Spinal cord (tissue), 10 donors: ENCODE results near the gene SPAG4. TPM values are rescaled to one million over a fixed set of nuclear protein-coding genes. Genes with fewer than 3 reads are reported as not detected.

Source experiments
- DNase-seq, 6 donors: peaks; one replicate each; pipeline versions ENCODE4 v3.0.0 to v3.0.0-alpha.2; 2013 to 2015; ENCODE audit warnings: low spot score in 6 of 6, low read depth in 4 of 6
- H3K27ac ChIP-seq: one replicate; pipeline ENCODE4 v1.5.1; 2013; ENCODE audit warnings: low read depth, low read length, control low read depth
- H3K27me3 ChIP-seq: one replicate; pipeline ENCODE4 v1.6.1; 2013; ENCODE audit warnings: low read length; ENCODE audit not compliant: control insufficient read depth, insufficient read depth
- H3K36me3 ChIP-seq: one replicate; pipeline ENCODE4 v1.6.1; 2013; ENCODE audit warnings: low read length; ENCODE audit not compliant: control insufficient read depth, insufficient read depth
- H3K4me1 ChIP-seq: one replicate; pipeline ENCODE4 v1.6.1; 2013; ENCODE audit warnings: low read length; ENCODE audit not compliant: control insufficient read depth, insufficient read depth
- H3K4me3 ChIP-seq: one replicate; pipeline ENCODE4 v1.5.1; 2013; ENCODE audit warnings: low read depth, low read length, control low read depth
- H3K9me3 ChIP-seq: one replicate; pipeline ENCODE4 v1.6.1; 2013; ENCODE audit warnings: low read length; ENCODE audit not compliant: control insufficient read depth, insufficient read depth
- WGBS: methylation state at CpG from one replicate; pipeline ENCODE4 v1.1.5; 2013; ENCODE audit warnings: missing lambda C conversion rate; ENCODE audit not compliant: insufficient coverage; 5-methylcytosine and 5-hydroxymethylcytosine counted together
- long read RNA-seq, 4 donors: transcript quantifications; one replicate each; lab custom pipeline, GENCODE V29; 2026
- polyA plus RNA-seq, 2 donors: library from polyadenylated mRNA; unstranded; fragments of 120-200 nt; gene quantifications; one replicate each; pipeline ENCODE4 v1.2.1, GENCODE V29; 2013; ENCODE audit not compliant: insufficient read length in 2 of 2
- total RNA-seq, 2 donors: library from RNA; depleted of rRNA in 1 of 2; stranded (reverse); fragments of 120-200 nt in 1 of 2; fragments of >200 nt in 1 of 2; gene quantifications; one replicate each; pipeline versions ENCODE4 v1.2.3 to v1.2.4, GENCODE V29; 2013 to 2014
- donor health status: healthy.

SPAG4 gene, protein sequence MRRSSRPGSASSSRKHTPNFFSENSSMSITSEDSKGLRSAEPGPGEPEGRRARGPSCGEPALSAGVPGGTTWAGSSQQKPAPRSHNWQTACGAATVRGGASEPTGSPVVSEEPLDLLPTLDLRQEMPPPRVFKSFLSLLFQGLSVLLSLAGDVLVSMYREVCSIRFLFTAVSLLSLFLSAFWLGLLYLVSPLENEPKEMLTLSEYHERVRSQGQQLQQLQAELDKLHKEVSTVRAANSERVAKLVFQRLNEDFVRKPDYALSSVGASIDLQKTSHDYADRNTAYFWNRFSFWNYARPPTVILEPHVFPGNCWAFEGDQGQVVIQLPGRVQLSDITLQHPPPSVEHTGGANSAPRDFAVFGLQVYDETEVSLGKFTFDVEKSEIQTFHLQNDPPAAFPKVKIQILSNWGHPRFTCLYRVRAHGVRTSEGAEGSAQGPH
- total RNA-seq (10 to 100 TPM in 1 of 2 donors, 1 to 10 TPM in 1; 1.8 to 15.2 TPM), polyA plus RNA-seq (1 to 10 TPM; 4.2 to 7.7 TPM)
- long read RNA-seq, donor 1 = 0 reads
- long read RNA-seq, donor 2 = 0 reads
- long read RNA-seq, donor 3 = 0 reads
- long read RNA-seq, donor 4 = 0 reads

DNA sequence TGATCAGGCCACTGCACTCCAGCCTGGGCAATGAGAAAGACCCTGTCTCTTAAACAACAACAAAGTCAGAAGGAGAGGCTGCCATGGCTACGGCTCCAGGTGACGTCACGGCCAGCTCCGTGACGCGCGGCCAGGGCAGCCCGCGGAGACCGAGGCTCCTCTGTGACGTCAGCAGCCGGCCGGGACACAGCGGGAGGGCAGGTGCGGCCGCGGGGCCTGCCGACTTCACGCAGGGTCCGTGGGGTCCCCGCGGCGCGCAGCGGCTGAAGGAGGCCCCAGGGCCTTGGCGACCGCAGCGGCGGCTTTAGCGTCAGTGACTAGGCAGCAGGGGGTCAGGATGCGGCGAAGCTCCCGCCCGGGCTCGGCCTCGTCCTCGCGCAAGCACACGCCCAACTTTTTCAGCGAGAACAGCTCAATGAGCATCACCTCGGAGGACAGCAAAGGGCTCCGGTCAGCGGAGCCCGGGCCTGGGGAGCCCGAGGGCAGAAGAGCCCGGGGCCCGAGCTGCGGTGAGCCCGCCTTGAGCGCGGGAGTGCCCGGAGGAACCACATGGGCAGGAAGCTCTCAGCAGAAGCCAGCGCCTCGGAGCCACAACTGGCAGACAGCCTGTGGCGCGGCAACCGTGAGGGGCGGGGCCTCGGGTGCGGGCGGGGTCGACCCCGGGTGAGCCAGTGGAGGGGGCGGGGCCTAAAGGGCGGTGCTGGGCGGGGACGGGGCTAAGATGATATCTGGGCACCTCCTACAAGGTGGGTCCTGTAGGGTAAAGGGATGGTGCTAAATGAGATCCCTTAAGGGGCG, at the start of gene SPAG4:
TSS of gene SPAG4 (plus strand) at position 163 of the 798 bp plus-strand sequence. CDS start at position 338, 175 bp downstream.
- Histone ChIP-seq H3K27ac (peak within 1 kb of the TSS; percentile 84), H3K27me3 (peaks cover 19% of the 10 kb centered on the region), H3K36me3 (peaks cover 2% of the 10 kb centered on the region), H3K9me3 (no peaks in the 10 kb centered on the region), H3K4me1 (peaks cover 42% of the 10 kb centered on the region), H3K4me3 (peak within 1 kb of the TSS; percentile 63)
- under 1% methylated on average over 68 of the region's 68 CpGs for WGBS
- peak; percentile 78 to 98 (median 89) for DNase-seq

GRCh38 chr20:35568645-35569044, 47.0 kb upstream of the SPAG4 start:
- Histone ChIP-seq H3K4me1 (no peaks in the 10 kb centered on the region), H3K9me3 (peaks cover 2% of the 10 kb centered on the region), H3K27ac (no peak overlapping the region), H3K36me3 (no peaks in the 10 kb centered on the region), H3K27me3 (no peaks in the 10 kb centered on the region), H3K4me3 (no peak overlapping the region)
- no peak for DNase-seq
- 23% methylated on average over 2 of the region's 2 CpGs for WGBS

DNA sequence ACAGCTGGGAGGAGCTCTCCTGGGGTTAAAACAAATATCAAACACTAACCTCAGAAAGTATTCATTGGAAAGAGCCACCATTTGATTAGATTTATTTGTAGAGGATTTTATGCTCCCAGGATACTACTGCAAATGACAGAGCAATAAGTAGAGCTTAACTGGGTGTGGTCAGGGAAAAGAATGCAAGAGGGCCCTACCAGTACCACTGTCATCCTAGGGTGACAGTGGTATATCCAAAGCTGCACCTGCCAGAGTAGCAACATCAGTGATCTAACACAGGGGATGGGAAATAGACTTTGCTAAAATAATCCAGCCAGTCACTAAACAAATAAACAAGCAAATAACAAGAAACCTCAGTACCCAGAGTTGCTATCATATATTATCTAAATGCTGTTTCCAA, 44.1 kb upstream of the SPAG4 start:
- H3K27ac ChIP-seq = no peak overlapping the region
- peaks cover 2% of the 10 kb centered on the region for H3K9me3 ChIP-seq
- no peaks in the 10 kb centered on the region for H3K36me3 ChIP-seq
- H3K4me3 ChIP-seq = no peak overlapping the region
- no peaks in the 10 kb centered on the region for H3K4me1 ChIP-seq
- no peaks in the 10 kb centered on the region for H3K27me3 ChIP-seq
- DNase-seq = no peak

DNA sequence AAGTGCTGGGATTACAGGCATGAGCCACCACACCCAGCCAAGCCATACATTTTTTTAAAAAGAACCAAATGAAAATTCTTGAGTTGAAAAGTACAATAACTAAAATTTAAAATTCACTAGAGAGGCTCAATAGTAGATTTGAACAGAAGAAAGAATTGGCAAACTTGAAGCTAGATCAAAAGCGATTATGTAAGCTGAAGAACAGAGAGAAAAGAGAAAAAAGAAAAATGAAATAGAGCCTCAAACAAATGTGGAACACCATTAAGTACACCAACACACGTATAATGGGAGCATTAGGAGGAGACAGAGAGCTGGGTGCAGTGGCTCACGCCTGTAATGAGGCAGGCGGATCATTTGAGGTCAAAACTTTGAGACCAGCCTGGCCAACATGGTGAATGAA, 42.8 kb upstream of the SPAG4 start:
- Histone ChIP-seq H3K9me3 (peaks cover 2% of the 10 kb centered on the region), H3K27me3 (no peaks in the 10 kb centered on the region), H3K36me3 (no peaks in the 10 kb centered on the region), H3K4me1 (no peaks in the 10 kb centered on the region), H3K4me3 (no peak overlapping the region), H3K27ac (no peak overlapping the region)
- DNase-seq = no peak
- 100% methylated on average over 1 of the region's 4 CpGs for WGBS

- H3K27me3 ChIP-seq = no peaks in the 10 kb centered on the region
- peaks cover 2% of the 10 kb centered on the region for H3K9me3 ChIP-seq
- DNase-seq = no peak
- WGBS = no CpG with 5 or more reads among the region's 4 CpGs
- no peak overlapping the region for H3K27ac ChIP-seq
- H3K4me3 ChIP-seq = no peak overlapping the region
- no peaks in the 10 kb centered on the region for H3K36me3 ChIP-seq
- H3K4me1 ChIP-seq = no peaks in the 10 kb centered on the region
Measured at GRCh38 chr20:35575958-35576357, 39.7 kb upstream of the SPAG4 start.

GRCh38 chr20:35576816-35577215, 38.8 kb upstream of the SPAG4 start:
- H3K9me3 ChIP-seq = peaks cover 2% of the 10 kb centered on the region
- no peak for DNase-seq
- no peaks in the 10 kb centered on the region for H3K36me3 ChIP-seq
- 77% methylated on average over 3 of the region's 3 CpGs for WGBS
- no peak overlapping the region for H3K4me3 ChIP-seq
- H3K27ac ChIP-seq = no peak overlapping the region
- no peaks in the 10 kb centered on the region for H3K4me1 ChIP-seq
- H3K27me3 ChIP-seq = no peaks in the 10 kb centered on the region

DNA sequence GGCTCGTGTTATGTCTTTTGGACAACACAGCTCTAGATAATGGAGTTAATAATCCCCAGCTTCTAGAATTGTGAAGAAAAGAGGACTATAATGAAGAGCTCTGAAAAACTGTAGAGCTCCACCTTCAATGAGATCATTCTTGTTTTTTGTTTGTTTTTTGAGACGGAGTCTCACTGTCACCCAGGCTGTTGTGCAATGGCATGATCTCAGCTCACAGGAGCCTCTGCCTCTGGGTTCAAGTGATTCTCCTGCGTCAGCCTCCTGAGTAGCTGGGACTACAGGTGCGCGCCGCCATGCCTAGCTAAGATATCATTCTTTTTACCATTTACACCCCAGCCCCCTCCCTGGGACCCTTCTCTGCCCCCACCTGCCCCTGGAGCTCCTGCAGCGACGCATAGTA, 37.2 kb upstream of the SPAG4 start:
- no peaks in the 10 kb centered on the region for H3K27me3 ChIP-seq
- H3K4me3 ChIP-seq = no peak overlapping the region
- WGBS = 89% methylated on average over 5 of the region's 8 CpGs
- H3K9me3 ChIP-seq = no peaks in the 10 kb centered on the region
- no peaks in the 10 kb centered on the region for H3K4me1 ChIP-seq
- no peaks in the 10 kb centered on the region for H3K36me3 ChIP-seq
- H3K27ac ChIP-seq = no peak overlapping the region
- DNase-seq = no peak

GRCh38 chr20:35579196-35579595, 36.4 kb upstream of the SPAG4 start:
- no peaks in the 10 kb centered on the region for H3K27me3 ChIP-seq
- no peak overlapping the region for H3K27ac ChIP-seq
- no peaks in the 10 kb centered on the region for H3K9me3 ChIP-seq
- no peaks in the 10 kb centered on the region for H3K36me3 ChIP-seq
- WGBS = 97% methylated on average over 4 of the region's 6 CpGs
- H3K4me1 ChIP-seq = no peaks in the 10 kb centered on the region
- DNase-seq = no peak
- H3K4me3 ChIP-seq = no peak overlapping the region

GRCh38 chr20:35582131-35582530, 33.5 kb upstream of the SPAG4 start:
- no peak overlapping the region for H3K4me3 ChIP-seq
- WGBS = 93% methylated on average over 7 of the region's 7 CpGs

More at GRCh38 chr20:35582131-35582530, 33.5 kb upstream of the SPAG4 start:
- Histone ChIP-seq H3K9me3 (no peaks in the 10 kb centered on the region), H3K36me3 (no peaks in the 10 kb centered on the region), H3K4me1 (no peaks in the 10 kb centered on the region), H3K27me3 (no peaks in the 10 kb centered on the region), H3K27ac (no peak overlapping the region)
- no peak for DNase-seq
